ENCODE data around the gene GK.
"Not testable (repeated sequence)": the region's sequence is repeated elsewhere in the genome, so short reads cannot be mapped to it uniquely, and the experiment has no call there.

GK gene

DNA sequence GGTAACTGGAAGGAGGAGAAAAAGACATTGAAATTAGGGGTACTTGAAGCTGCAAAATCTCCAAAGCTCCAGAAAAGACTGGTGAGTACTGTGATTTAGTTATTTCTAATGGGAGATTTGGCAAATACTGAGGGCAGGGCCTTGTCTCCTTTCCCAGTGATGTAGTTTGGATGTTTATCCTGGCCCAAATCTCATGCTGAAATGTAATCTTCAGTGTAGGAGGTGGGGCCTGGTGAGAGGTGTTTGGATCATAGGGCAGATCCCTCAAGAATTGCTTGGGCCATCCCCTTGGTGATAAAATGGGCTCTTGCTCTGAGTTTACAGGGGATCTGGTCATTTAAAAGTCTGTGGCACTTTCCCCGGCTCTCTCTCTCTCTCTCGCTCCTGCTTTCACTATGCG is 33.1 kb upstream of the GK start:
- no peak for DNase-seq (ENCODE audit: low read depth)
- H3K4me3 ChIP-seq (ENCODE audit: low read length), result no peak overlapping the region
- TF ChIP-seq, protein P1, sequence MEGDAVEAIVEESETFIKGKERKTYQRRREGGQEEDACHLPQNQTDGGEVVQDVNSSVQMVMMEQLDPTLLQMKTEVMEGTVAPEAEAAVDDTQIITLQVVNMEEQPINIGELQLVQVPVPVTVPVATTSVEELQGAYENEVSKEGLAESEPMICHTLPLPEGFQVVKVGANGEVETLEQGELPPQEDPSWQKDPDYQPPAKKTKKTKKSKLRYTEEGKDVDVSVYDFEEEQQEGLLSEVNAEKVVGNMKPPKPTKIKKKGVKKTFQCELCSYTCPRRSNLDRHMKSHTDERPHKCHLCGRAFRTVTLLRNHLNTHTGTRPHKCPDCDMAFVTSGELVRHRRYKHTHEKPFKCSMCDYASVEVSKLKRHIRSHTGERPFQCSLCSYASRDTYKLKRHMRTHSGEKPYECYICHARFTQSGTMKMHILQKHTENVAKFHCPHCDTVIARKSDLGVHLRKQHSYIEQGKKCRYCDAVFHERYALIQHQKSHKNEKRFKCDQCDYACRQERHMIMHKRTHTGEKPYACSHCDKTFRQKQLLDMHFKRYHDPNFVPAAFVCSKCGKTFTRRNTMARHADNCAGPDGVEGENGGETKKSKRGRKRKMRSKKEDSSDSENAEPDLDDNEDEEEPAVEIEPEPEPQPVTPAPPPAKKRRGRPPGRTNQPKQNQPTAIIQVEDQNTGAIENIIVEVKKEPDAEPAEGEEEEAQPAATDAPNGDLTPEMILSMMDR (conservative IDR thresholded peaks at IDR 0.05; ENCODE audit: low read depth, low read length), result no peak

DNA sequence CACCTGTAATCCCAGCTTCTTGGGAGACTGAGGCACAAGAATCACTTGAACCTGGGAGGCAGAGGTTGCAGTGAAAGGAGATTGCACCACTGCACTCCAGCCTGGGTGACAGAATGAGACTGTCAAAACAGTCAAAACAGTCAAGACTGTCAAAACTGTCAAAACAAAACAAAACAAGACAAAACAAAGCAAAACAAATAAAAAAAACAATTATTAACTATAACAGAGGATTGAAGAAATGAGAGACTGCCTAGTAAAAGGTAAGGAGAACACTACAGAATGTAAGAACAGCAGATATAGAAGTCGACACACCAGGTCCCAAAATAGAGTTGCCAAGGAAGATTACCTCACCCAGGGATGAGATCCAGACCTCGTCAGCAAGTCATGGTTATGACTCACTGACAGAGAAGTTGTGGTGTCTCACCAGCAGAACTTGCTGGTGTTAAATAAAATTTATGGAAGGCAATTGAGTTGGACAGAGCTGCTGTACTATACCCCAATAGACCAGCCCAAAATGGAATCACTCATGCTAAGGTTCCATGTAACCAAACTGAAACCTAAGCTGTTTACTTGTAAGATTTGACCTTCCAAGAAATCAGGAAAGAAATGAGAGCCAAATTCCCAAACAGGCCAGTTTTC is 32.1 kb upstream of the GK start:
- peak; percentile 3 for DNase-seq (ENCODE audit: low read depth)
- H3K4me3 ChIP-seq (ENCODE audit: low read length), result no peak overlapping the region

GRCh38 chrX:30622361-30622760 is 30.9 kb upstream of the GK start:
- TF ChIP-seq, protein P1 (conservative IDR thresholded peaks at IDR 0.05; ENCODE audit: low read depth, low read length), result no peak
- DNase-seq (ENCODE audit: low read depth), result no peak
- H3K4me3 ChIP-seq (ENCODE audit: low read length), result no peak overlapping the region

More for the DNA sequence above, 32.1 kb upstream of the GK start:
- TF ChIP-seq, protein P1 (conservative IDR thresholded peaks at IDR 0.05; ENCODE audit: low read depth, low read length), result no peak

- TF ChIP-seq, protein P1 (conservative IDR thresholded peaks at IDR 0.05; ENCODE audit: low read depth, low read length), result no peak
- H3K4me3 ChIP-seq (ENCODE audit: low read length), result no peak overlapping the region
- DNase-seq (ENCODE audit: low read depth), result no peak
Measured at GRCh38 chrX:30626402-30626801, 26.8 kb upstream of the GK start.

DNA sequence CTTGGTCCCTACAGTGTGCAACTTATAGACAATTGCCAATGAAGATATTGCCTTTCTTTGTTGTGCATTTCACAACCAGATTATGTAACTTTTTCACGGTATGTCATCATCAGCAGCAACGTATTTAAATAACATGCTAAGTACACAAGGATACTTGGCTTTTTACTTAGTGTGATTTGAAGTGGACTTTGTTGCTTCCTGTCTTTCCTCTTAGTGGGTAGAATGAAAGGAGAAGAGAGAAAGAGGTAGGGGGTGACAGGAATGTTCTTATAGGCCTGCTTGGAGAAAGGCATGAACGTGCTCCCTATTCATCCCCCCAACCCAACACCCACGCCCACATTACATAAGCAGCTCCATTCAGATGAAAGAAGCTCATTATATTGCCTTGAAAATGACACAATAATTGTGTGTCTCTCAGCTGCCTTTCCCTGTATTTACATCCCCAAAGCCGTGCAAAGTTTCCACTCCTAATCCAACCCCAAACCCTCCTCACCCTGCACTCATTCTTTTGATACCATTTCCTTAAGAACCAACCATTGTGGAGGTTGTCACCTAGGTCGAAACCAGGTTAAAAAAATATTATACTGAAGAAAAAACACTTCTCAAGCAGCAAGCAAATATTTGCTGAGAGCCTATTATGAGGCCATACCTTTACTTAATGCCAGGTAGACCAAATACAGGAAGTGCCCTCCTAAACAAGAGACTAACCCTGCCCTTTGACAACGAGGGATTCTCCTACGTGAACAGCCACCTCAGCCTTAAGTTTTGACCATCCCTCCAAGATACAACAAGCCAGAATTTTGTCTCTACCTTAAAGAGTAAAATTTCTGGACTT is 25.2 kb upstream of the GK start:
- no peak for DNase-seq (ENCODE audit: low read depth)
- TF ChIP-seq, protein P1 (conservative IDR thresholded peaks at IDR 0.05; ENCODE audit: low read depth, low read length), result no peak
- H3K4me3 ChIP-seq (ENCODE audit: low read length), result no peak overlapping the region

DNA sequence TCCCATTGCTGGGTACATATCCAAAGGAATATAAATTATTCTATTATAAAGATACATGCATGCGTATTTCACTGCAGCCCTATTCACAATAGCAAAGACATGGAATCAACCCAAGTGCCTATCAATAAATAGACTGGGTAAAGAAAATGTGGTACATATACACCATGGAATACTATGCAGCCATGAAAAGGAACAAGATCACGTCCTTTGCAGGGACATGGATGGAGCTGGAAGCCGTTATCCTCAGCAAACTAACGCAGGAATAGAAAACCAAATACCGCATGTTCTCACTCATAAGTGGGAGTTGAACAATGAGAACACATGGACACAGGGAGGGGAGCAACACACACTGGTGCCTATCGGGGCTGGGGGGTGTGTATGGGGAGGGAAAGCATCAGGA is 19.2 kb upstream of the GK start:
- not testable (repeated sequence) for H3K4me3 ChIP-seq (ENCODE audit: low read length); DNase-seq (ENCODE audit: low read depth)

DNA sequence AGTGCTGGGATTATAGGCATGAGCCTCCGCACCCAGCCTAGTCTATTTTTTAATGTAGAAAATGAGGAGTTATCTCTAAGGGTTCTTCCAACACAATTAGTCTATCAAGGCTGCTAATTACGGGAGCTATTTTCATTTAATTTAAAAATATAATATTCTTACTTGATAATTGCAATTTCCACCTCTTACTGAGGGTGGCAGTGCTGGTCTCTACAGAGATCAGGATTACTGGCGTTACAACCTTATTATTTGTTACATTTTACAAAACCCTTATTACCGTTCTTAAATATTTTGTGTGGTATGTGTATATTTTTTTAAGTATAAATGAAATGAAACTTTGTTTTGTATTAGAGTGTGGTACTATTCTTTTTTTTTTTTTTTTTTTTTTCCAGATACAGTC is 17.6 kb upstream of the GK start:
- TF ChIP-seq, protein P1 (conservative IDR thresholded peaks at IDR 0.05; ENCODE audit: low read depth, low read length), result peak; percentile 27
- H3K4me3 ChIP-seq (ENCODE audit: low read length), result no peak overlapping the region
- DNase-seq (ENCODE audit: low read depth), result no peak
